CD4-positive, alpha-beta T cell treated with Interleukin-21 for 1 hour (primary cell): ENCODE results near the gene DSTN.
A peak's percentile ranks its signal among the peaks of the same experiment; 100 is the strongest.

Experiments
- DNase-seq: peaks from one replicate; pipeline ENCODE4 v3.0.0-alpha.2; 2020

Gene DSTN

DNA sequence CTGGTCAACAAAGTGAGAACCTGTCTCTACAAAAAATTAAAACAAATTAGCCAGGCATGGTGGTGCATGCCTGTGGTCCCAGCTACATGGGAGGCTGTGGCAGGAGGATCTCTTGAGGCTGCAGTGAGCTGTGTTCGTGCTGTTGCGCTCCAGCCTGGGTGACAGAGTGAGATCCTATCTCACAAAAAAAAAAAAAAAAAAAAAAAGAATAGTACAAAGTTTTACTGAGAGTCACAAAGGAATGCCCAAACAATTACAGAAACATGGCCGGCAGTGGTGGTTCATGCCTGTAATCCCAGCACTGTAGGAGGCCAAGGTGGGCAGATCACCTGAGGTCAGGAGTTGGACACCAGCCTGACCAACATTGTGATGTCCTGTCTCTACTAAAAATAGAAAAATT is 14.8 kb upstream of the DSTN start:
- no peak for DNase-seq

DNA sequence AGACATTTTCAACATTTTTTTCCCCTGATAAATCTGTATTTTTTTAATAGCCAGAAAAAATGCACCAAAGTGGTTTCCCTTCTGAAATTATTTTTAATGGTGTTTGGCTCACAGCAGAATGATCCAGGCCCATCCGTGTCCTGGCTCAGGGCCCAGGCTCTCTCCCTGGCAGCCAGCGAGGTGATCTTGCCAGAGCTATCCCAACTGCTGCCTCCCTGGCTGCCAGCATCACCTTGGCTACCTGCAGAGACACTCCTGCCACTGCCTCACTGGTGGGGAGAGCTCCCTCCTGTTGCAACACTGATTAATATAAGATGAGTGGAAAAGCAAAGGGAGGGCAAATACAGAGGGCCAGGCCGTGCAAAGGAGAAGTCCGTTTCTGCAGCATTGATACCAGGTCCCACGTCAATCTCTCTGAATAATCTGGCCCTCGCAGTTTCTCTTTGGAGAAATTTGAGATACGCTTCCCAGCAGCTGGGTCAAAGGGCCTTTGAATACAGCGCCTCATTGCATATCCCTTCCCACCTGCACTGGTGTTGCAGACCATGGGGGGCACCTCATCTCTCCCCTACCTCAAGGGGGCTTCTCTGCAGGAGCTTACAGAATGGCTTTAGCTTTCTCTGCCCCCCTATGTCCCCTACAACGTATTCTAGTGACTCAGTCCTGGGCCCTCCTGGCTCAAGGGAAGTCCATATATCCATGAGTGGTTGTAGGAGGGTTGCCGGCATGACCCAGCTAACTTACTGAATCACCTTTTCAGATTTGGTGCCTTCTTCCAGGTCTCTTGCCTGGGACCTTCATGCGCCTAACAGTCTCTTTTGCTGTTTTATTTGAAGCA is 12.8 kb upstream of the DSTN start:
- DNase-seq = no peak

DNA sequence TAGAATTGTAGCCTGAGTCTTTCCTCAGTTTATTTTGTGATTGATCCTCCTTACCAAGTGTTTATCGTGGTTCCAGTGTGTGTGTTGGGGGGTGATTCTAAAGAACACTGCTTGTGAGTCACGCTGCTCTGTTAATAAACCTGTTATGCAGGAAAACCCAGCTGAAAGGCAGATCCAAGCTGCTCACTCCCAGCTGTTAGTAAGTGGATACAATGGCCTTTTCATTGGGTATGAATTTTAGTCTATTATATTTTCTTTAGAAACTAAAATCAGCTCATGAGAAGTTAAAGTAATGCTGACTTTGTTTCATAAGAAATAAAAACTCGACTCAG is 12.2 kb upstream of the DSTN start:
- DNase-seq = no peak

DNA sequence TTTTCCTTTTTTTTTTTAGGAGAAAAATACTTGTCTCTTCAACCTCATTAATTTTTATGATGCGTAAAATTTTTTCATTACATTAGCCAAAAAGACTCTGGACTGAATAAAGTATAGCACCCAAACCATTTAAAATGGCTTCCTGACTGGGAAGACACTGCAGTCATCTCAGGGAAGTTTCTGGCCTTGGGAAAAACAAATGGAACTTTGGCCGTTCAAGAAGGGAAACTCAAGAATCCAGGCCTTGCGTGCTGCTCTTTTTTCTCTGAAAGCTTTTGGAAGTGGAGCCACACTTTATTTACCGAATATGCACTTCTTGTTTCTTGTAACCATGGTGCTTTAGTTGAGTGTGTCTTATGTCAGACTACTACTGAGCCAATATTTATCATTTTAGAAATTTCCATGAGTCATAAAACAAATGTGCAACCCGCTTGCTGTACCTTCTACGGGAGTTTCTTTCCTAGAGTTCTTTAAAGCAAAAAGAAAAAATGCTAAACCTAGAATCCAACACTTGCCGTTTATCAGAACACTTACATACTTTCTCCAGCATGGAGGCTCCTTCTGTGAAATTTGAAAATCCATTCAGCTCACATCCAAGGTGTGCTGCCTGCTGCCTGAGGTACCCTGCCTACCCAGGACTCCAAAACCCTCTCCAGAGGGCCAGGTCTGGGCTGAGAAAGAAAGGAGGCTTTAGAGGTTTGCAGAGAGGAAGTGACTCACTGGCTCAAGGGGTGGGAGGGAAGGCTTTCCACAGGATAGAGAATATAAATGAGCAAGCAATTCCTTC is 11.5 kb upstream of the DSTN start:
- no peak for DNase-seq

DNA sequence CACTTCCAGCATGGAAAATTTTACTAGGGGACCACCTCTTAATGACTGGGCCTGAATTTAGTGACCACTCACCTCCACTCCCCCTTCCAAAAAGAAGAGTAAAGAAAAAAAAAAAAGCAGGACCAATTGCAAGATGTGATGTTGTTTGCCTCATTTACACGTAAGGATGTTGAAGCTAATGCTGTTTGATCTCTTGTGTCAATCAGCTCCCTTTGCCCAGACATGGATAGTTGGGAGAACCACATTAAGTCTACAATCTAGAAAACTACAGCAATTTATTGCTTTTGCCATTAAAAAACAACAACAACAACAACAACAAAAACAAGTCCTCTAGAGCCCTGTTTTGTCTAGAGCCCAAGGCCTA is 11.0 kb upstream of the DSTN start:
- no peak for DNase-seq

DNA sequence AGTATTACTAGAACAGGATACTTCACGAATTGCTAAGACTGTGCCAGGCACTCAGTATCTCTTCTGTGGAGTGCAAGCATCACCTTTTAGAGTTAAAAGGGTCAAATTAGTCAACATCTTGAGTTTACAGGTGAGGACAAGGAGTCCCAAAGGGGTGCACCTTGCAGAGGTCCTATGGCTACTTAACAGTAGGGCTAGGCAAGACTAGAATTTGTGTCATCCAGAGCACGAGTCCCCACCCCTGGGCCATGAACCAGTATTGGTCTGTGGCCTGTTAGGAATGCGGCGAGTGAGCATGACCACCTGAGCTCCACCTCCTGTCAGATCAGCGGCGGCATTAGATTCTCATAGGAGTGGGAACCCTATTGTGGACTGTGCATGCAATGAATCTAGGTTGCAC is 10.5 kb upstream of the DSTN start:
- DNase-seq = no peak

DNA sequence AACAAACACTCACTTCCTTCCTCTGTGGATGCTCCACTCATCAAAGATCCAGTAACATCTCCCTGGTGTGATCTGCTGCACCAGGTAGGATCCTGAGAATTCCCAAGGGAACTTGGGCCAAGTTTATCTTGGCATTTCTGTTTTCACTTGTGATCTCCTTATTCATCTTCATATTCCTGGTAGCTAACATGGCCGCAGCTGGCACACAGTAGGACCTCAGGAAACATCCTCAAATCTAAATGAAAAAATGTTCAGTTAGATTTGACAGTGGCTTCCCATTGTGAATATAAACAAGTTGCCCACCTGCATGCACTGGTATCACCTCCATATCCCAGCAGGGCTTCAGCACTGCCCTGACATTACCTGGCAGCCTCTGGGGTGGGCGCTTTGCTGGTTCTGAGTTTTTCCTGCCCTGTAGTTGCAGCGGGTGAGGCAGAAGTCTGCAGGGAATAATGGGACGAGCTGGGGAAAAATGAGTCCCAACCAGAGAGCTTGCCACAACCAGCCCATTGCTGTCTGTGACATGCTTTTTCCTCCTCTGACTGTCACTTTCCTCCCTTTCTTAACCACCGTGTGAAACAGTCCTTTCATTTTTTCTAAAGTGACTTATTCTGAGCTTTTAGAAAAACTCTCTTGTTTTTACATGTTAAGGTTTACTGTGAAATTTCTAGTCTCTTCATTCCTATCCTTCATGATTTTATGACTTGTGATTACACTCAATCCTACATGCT is 9.4 kb upstream of the DSTN start:
- no peak for DNase-seq

DNA sequence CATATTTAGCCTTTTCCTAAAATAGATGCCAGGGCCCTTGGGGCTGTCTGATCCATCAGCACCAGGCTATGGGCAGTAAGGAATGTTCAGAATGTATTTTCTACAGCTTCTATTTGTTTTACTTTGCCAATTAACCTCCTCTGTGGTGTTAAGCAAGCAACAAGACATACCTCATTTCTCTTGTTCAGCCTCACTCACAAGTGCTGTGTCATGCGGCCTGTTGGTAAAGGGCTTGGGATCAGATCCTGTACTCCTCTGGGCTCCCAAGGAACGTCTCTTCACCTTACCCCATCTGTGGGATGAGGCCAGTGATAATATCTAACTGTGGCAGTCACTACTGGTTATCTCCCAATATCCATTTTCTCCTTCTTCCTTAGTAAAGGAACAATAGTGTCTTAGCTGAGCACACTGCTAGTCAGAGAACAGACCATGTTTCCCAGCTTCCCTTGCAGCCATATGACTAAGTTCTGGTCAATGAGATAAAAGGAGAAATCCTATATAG is 7.0 kb upstream of the DSTN start:
- no peak for DNase-seq

DNA sequence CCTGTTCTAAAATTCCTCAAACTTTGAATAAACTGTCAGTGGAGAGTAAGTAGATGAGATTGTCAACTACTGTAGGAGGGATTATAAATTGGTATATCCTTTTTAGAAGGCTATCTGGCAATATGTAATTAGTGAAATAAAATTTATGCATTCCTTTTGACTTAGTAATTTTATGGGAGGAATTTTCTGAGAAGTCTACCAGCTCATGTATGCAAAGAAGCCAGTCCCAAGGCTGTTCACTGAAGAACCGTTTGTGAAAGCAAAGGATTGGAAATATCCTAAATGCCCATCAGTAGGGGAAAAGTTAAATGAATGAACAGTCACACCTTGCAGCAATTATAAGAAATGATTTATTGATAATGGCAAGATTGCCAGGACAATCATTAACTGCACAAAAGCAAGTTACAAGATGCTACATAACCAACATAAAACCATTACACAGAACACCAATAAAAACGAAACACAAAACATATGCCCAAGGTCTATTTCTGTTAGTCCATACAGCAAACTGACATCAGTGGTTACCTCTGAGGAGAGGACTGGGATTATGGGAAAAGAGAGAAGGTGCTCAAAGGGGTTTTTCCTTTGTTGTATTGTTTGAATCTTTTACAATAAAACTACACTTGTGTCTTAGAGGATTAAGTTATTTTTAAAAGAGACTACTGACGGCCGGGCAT is 4.6 kb upstream of the DSTN start:
- DNase-seq = no peak

DNA sequence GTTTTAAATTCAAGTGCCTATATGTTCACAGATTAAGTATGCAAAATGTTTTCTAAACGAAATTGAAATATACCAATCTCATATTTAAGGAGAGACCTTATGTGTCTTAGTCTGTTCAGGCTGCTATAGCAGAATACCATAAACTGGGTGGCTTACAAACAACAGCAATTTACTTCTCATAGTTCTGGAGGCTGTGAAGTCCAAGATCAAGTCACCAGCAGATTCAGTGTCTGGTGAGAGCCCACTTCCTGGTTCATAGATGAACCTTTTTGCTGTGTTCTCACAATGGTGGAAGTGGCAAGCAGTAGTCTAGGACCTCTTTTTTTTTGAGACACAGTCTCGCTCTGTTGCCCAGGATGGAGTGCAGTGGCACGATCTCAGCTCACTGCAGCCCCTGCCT is 3.5 kb upstream of the DSTN start:
- DNase-seq = no peak

DNA sequence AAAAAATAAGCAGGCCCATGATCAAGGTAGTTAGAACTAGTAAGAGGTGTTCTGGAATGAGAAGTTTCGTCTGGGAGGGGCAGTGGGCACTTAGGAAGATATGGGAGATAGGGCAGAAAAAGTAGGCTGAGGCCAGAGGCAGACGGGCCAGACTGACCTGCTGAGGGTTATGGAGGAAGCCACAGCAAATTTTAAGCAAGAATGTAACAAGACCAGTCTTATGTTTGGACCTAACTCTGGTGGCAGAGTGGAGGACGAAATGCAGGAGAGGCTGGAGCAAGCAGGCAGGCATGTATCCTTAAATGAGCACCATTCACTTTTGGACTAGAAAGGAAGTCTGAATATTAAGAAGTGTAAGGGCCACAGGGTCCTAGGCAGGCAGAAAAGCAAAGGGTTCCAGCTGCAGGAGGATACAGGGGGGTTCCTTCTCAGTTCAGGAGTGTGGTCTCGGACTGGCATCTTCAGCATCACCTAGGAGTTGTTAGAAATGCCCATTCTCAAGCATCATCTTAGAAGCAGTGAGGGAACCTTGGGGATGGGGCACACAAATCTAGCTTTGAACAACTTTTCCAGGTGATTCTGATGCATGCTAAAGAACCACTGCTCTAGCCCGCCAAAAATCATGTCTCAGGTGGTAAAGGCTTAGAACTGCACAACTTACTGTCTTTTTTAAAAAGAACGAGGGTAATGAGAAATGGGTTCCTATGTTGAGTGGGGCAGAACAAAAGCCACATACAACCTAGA is 1.7 kb upstream of the DSTN start:
- DNase-seq = no peak

DNA sequence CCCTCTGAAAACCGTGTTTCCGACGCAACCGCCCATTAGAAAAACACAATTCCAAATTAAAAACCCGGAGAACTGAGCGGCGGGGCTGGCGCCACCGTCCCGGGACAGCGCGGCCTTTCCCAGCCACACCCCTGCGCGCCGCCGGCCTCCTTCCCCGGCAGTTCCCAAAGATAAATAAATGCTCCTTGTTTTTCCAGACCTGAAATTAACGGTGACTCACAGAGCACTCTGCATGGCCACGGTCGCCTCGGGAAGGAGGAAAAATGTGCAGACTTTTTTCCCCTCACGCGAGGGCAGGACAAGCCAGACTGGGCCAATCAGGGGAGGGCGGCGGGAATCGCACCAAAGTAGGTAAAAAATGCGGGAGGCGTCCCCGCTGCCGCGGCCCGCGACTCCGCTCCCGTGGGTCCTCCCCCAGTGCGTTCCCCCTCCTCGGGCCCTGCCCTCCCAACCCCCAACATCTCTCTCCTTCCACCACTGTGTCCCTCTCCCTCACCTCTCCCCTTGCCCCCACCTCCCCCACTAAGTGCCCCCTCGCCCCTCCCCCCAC is 828 bp upstream of the DSTN start:
- peak; percentile 23 for DNase-seq

DNA sequence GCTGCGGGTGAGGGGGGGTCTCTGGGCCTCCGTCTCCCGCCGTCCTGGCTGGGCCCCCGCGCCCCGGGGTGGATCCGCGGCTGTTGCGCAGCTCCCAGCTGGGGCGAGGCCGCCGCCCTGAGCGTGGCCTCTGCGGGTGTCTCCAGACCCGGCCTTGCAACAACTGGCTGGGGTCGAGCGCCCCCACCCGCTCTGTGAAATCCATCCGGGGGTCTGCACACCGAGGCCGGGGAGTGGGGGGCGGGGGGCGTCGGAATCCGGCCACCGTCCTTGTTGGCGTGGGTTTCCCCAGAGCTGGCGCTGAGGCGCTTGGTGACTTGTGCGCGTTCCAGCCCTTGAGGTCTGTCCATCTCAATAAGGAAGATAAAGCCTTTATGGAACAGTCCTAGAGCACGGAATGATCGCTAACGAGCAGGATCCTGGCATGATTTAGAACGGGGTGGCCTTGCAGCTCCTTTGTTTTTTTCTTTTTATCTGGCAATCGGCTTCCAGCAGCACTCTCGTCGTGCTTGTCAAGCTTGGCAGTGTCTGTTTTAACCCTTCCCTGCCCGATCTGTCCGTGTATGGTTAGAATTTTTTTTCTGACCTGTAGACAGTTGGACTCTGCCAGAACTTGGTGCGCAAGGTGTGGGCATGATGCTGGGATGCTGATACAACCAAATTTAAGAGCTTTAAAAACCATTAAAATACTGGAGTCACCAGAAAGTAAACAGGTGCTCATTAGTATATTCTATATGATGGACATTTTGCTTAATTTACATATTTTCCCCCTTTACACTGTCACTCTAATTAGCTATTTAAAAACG is 675 bp downstream of the DSTN start:
- peak; percentile 17 for DNase-seq

DNA sequence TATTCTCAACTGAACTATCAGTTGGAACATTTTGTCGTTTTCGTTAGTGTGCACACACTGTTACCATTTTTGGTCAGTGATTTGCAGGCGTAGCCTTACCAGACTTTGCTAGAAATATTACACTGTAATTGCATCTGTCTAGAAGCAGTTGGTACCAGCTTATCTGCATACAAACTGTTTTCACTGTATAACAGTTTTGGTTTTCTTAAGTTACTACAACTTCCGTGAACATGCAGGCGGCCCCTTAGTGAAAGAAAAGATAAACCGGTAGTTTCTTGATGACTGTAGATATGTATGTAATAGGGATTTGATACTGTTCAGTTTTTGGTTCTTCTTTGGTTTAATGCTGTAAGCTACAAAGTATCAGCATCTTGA is 1.3 kb downstream of the DSTN start:
- peak; percentile 12 for DNase-seq

DNA sequence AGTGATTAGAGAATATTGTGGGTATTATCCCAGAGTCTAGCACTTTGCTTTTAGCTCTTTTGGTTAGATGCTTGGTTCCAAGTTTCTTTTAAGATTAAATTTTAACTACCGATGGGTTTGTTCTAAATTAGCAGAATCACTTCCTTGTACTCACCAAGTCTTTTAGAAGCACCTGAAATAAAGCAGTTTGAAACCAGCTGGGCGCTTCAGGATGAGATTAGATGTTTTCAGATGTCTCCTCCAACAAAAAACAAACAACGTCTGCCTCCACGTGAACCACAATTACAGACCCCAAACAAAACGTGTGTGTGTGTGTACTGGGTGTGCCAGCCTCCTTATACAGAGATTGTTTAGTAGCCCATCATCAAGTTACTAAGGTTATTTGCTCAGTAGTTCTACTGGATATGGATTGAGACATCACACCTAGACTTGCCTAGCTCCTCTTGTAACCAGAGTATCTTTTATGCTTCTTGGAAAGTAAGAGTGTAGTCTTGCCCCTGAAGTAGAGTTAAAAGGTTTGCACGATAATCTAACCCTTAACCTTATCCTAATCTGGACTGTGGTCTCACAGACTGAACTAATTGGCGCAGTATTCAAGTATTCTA is 2.3 kb downstream of the DSTN start:
- no peak for DNase-seq

DNA sequence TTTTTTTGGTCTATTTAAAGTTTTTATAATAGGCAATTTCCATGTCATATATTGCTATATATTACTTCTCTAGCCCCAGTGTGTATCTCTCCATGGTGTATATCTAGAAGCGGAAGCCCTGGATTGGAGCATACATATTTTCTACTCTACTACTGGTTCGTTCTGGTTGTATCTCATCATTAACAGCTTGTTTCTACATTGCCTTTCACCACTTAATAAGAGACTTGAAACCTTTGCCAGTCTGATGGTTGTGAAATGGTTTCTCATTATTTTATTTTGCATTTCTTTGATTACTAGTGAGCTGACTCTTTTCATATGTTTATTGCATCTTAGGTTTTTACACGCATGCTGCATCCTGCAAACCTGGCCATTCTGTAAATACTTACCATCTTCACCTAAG is 3.6 kb downstream of the DSTN start:
- no peak for DNase-seq

DNA sequence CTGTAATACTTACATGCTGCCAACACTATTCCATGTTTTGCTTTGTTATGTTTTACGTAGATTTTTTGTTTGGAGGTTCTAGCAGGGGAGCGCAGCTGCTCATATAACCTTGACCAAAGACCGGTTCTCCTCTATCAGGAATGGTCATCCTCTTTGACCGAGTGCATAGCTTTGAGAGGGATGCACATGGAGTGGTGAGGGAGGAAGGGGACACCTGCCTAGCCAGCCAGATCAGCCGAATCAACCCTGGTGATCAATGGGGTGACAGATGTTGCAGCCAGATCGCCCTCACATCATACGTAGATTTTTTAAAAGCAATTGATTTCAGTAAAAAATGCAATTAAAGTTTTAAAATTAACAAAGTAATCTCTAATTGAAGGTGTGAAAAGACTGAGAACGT is 6.3 kb downstream of the DSTN start:
- no peak for DNase-seq

DNA sequence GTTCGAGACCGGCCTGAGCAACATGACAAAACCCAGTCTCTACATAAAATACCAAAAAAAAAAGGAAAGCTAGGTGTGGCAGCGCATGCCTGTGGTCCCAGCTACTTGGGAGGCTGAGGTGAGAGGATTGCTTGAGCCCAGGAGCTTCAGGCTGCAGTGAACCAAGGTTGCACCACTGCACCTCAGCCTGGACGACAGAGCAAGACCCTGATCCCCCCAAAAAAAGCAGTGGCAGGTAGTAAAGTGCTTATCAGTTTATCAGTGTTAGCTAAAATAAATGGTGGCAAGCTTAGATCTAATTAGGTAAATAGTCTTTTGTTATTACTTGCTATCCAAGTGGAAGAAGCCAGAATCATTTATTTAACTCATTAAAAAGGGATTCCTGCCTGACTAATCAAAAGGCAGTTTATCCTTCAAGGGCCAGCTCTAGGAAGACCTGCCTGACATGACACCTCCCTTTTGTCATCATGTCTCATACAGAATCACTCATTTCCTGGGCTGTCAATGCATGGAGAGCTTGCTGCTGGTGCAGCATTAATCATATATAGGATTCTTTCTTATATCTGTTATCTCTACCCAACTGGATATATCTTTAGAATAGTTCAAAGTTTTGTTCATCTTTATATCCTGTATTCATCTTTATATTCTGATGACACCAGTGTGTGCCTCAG is 9.6 kb downstream of the DSTN start:
- DNase-seq = no peak

DNA sequence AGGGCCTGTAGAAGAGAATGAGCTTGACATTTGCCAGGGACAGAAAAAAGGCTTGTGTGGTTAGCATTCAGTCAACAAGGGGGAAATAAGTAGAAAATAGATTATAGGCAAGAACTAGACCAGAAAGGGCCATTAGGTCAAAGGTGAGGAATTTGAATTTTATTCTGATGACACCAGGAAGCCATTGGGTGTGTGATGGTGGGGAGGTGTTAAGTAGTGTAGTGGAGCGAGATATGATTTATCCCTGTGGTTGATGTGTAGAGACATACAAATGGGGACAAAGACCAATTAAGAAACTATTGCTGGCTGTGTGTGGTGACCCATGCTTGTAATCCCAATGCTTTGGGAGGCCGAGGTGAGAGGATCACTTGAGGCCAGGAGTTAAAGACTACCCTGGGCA is 11.0 kb downstream of the DSTN start:
- DNase-seq = no peak

DNA sequence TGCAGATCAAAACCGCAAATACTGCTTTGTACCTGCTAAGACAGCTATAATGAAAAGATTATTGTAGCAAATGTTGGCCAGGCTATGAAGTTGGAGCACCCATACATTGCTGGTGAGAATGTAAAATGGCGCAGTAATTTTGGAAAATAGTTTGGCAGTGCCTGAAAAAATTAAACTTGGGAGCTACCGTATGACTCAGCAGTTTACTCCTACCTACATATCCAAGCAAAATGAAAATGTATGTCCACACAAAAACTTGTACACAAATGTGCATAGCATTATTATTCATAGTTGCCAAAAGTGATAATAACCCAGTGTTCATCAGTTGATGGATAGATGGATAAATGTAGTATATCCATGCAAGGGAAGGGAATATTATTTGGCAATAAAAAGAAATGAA is 13.3 kb downstream of the DSTN start:
- no peak for DNase-seq
